HPDE6-E6E7 (cell line): ENCODE data around the gene BCL2A1.
"Not testable (repeated sequence)": the region's sequence is repeated elsewhere in the genome, so short reads cannot be mapped to it uniquely, and the experiment has no call there.

Experiments
- DNase-seq: peaks from one replicate; pipeline ENCODE4 v3.0.0; 2011; ENCODE audit warnings: missing footprints; ENCODE audit errors: extremely low spot score

BCL2A1 gene

DNA sequence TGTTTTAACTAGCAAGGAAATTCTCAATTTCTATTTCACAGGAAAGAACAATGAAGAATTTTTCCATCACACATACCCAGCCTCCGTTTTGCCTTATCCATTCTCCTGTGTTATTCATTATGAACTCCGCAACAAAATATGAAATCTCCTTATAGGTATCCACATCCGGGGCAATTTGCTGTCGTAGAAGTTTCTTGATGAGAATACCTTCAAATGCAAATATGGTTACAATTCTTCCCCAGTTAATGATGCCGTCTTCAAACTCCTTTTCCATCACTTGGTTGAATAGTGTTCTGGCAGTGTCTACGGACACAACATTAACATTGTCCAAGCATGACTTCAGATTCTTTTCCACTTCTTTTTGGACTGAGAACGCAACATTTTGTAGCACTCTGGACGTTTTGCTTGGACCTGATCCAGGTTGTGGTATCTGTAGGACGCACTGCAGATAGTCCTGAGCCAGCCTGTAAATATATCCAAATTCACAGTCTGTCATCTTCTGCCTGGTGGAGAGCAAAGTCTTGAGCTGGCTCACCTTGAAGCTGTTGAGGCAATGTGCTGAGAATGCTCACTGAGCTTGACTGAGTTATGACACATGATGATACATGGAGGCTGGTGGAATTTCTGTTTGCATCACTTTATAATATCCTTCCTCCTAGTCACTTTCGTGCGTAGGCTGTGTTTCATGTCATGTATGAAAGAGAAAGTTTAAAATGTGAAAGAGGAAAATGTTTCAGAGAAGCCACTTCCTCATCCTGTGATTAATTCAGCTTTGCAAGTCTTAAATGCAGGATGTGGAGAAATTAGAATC, at the start of gene BCL2A1:
TSS of gene BCL2A1 (minus strand) at position 573 of the 811 bp plus-strand sequence. CDS start at position 496, 77 bp downstream.
- DNase-seq: peak; percentile 75

GRCh38 chr15:80020731-80021130, 49.7 kb upstream of the BCL2A1 start:
- DNase-seq: no peak

DNA sequence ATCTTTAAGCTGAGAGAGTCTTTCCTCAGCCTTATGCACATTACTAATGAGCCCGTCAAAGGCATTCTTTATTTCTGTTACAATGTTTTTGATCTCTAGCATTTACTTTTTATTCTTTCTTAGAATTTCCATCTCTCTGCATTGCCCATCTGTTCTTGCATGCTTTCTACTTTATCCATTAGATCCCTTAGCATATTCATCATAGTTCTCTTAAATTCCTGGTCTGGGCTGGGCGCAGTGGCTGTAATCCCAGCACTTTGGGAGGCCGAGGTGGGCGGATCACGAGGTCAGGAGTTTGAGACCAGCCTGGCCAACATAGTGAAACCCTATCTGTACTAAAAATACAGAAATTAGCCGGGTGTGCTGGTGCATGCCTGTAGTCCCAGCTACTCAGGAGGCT, 49.2 kb upstream of the BCL2A1 start:
- DNase-seq: not testable (repeated sequence)

DNA sequence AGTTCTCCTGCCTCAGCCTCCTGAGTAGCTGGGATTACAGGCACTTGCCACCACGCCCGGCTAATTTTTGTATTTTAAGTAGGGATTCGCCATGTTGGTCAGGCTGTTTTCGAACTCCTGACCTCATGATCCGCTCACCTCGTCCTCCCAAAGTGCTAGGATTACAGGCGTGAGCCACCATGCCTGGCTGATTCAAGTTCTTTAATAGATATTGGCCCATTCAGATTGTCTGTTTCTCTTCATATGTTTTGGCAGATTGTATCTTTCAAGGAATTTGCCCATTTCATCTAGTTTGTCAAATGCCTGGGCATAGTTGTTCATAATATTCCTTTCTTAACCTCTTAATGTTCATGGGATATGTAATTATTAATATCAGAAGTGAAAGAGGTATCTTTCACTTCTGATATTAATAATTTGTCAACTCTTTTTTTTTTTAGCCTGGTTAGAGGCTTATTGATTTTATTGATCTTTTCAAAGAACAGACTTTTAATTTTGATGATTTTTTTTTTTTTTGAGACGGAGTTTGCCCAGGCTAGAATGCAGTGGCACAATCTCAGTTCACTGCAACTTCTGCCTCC, 48.3 kb upstream of the BCL2A1 start:
- no peak for DNase-seq

DNA sequence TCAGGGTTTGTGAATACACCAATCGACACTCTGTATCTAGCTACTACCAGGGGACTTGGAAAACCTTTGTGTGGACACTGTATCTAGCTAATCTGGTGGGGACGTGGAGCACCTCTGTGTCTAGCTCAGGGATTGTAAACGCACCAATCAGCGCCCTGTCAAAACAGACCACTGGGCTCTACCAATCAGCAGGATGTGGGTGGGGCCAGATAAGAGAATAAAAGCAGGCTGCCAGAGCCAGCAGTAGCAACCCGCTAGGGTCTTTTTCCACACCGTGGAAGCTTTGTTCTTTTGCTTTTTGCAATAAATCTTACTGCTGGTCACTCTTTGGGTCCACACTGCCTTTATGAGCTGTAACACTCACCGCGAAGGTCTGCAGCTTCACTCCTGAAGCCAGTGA, 46.1 kb upstream of the BCL2A1 start:
- DNase-seq: not testable (repeated sequence)

GRCh38 chr15:80016506-80016905, 45.5 kb upstream of the BCL2A1 start:
- not testable (repeated sequence) for DNase-seq

GRCh38 chr15:80015156-80015555, 44.2 kb upstream of the BCL2A1 start:
- DNase-seq: no peak

DNA sequence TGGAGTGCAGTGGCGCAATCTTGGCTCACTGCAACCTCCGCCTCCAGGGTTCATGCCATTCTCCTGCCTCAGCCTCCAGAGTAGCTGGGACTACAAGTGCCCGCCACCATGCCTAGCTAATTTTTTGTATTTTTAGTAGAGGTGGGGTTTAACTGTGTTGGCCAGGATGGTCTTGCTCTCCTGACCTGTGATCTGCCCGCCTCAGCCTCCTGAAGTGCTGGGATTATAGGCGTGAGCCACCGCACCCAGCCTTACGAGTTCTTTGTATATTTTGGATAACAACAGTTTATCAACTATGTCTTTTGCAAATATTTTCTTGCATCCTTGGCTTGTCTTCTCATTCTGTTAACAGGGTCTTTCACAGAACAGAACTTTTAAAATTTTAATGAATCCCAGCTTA, 43.2 kb upstream of the BCL2A1 start:
- DNase-seq: not testable (repeated sequence)

DNA sequence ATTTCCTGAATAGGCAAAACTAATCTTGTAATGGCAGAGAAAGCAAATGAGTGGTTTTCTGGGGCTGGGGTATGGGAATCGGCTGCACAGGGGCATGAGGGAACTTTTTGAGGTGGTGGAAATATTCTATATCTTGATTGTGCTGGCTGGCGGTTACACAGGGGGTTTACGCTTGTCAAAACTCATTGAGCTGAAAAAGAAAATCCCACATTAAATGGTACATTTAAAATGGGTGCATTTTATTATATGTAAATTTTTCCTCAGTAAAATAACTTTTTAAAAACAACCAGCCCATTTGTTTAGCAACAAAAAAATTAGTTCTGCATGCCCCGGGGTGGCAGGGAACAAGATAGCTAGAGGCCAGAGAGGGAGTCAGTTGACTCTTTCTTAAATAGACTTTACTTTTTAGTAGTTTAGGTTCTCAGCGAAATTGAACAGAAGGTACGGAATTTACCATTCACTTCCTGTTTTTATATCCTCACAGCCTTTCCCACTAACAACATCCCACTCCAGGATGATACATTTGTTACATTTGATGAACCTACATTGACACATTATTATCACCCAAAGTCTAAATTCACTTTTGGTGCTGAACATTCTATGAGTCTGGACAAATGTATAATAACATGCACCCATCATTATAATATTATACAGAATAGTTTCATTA, 41.2 kb upstream of the BCL2A1 start:
- no peak for DNase-seq

- no peak for DNase-seq
Measured at GRCh38 chr15:80011596-80011995, 40.6 kb upstream of the BCL2A1 start.

- DNase-seq: not testable (repeated sequence)
Measured at GRCh38 chr15:80011041-80011523, 40.1 kb upstream of the BCL2A1 start.

GRCh38 chr15:80010131-80010673, 39.2 kb upstream of the BCL2A1 start:
- no peak for DNase-seq

DNA sequence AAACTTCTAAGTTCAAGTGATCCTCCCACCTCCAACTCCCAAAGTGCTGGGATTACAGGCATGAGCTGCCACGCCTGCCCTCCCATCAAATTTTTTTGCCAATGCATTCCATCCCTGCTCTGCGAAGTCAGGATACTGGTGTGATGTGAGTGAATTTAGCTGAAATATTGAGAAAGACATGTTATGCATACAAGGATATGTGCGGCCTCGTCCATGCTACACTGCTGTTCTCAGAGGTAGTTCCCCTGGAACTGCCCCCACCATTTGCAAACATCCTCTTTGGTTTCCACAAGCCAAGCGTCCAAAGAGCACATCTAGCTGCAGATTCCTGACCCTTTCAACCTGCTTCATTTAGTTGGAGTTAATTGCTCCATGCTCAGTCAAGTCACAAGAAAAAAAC, 36.5 kb upstream of the BCL2A1 start:
- no peak for DNase-seq

GRCh38 chr15:80006946-80007345, 36.0 kb upstream of the BCL2A1 start:
- DNase-seq: no peak

- no peak for DNase-seq
Measured at GRCh38 chr15:80003934-80004472, 33.0 kb upstream of the BCL2A1 start.

- DNase-seq: no peak
Measured at GRCh38 chr15:80003171-80003570, 32.2 kb upstream of the BCL2A1 start.

GRCh38 chr15:80002267-80002666, 31.3 kb upstream of the BCL2A1 start:
- no peak for DNase-seq

DNA sequence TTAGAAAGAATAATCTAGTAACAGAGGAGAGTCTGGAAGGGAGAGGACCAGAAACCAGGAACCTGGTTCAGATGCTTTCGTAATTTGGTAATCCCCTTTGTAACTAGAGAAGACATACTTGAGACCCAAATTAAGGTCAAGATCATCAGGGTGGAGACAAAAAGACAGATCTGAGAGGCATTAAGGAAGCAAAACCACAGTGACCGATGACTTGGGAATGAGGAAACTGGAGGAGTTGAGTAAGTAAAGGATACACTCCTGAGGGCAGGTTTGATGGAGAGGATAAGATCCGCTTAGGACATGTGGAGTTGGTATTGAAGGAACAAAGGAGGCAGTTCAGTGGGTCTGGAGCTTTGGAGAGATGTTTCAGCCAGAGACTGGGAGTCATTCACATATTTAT, 23.6 kb upstream of the BCL2A1 start:
- no peak for DNase-seq

- DNase-seq: no peak
Measured at GRCh38 chr15:79991826-79992225, 20.8 kb upstream of the BCL2A1 start.

GRCh38 chr15:79990997-79991334, 20.0 kb upstream of the BCL2A1 start:
- DNase-seq: no peak

DNA sequence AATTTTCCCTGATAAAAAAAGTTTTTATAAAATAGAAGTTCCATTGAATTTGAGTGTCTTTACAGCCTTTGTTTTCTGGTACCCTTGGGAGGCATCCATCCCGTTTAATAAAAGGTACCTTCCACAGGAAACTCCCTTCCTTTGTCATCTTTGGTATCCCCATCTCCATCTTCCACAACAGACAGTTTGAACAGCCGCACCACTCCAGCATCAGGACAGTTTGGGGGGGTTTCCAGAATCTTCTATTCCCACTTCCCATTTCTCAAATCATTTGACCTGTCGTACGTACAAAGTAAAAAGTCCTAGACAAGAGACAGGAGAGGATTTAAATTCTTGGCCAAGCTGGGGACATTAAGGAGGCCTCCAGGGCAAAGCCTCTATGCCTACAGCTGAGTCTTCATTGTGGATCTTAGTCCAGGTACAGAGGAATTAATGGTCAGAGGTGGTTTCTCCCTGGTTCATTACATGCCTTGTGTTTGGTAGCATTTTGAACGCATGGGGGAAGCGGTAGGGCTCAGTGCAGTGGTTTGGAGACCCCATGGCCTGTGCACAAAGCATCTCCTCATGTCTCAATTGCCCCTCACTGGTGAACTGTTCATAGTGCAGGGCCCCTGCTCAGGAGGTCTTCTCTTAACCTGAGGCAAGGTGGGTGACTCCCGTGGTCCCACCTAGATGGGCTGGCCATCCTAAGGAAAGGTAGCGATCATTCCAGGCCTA, 19.4 kb upstream of the BCL2A1 start:
- DNase-seq: no peak

DNA sequence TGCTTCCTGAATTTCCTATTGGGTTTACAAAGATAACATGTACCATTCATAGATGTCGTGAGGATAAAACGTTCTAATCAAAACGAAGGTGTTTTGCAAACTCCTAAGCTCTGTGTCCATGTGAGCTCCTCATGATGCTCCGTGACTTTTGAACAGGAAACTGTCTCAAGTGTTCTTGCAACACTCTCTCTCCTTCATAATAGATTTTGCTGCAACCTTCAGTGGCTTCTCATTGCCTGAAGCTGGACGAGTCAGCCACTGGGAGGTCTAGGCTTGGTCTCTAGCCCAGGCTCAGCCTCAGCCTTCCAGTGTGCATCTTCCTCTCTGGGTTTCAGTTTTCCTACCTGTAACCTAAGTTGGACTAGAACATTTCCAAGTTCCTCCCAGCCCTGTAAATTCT, 18.7 kb upstream of the BCL2A1 start:
- no peak for DNase-seq
